Panc1 (cell line): ENCODE measurements around the gene ART5. TPM values are rescaled to one million over a fixed set of nuclear protein-coding genes. Genes with fewer than 3 reads are reported as not detected.

ENCODE experiments used
- ATAC-seq: fragments of 200-7000 bp; cut with Tn5 transposase; 2 replicates; pipeline ENCODE4 v1.9.1; 2020; ENCODE audit warnings: mild to moderate bottlenecking, moderate library complexity
- BruUV-seq: library from RNA; stranded (reverse); fragments of 400-500 nt; replicated peaks from 2 replicates; lab custom pipeline; 2021; lab: Mats Ljungman, UMichigan
- CTCF ChIA-PET: fragments of 300-600 bp; sonication (Branson Sonifier 250); formaldehyde crosslinking; loops from one replicate; lab custom pipeline; 2022; ENCODE audit warnings: antibody characterized with exemption; lab: Charles Lee
- POLR2A ChIA-PET: fragments of 300-600 bp; sonication (Branson Sonifier 250); formaldehyde crosslinking; loops from one replicate; lab custom pipeline; 2022; ENCODE audit warnings: antibody characterized with exemption; lab: Charles Lee
- DNase-seq: peaks from one replicate; pipeline ENCODE4 v3.0.0-alpha.2; 2010; ENCODE audit warnings: low read depth, low spot score
- H3K27ac ChIP-seq: 2 replicates; pipeline ENCODE4 v1.5.1; 2011; ENCODE audit warnings: mild to moderate bottlenecking, low read length, inconsistent platforms
- H3K27me3 ChIP-seq: fragments of 200-500 bp; sonication (Bioruptor generic); 2 replicates; pipeline ENCODE4 v1.6.0; 2014; ENCODE audit warnings: low read length, inconsistent platforms; ENCODE audit not compliant: control insufficient read depth, insufficient read depth
- H3K36me3 ChIP-seq: fragments of 200-500 bp; sonication (Bioruptor generic); 2 replicates; pipeline ENCODE4 v1.5.1; 2014; ENCODE audit warnings: inconsistent platforms, mild to moderate bottlenecking, low read length, moderate library complexity; ENCODE audit not compliant: control insufficient read depth, insufficient read depth
- H3K4me1 ChIP-seq: 2 replicates; pipeline ENCODE4 v1.5.1; 2011; ENCODE audit warnings: inconsistent platforms, mild to moderate bottlenecking, low read length, moderate library complexity; ENCODE audit not compliant: control insufficient read depth, insufficient read depth
- H3K4me3 ChIP-seq, 2 experiments: 2 replicates each; pipeline ENCODE4 v1.5.1; 2011 to 2012; ENCODE audit warnings: low read depth in 2 of 2, low read length in 2 of 2, mild to moderate bottlenecking in 2 of 2, inconsistent platforms in 1 of 2, moderate library complexity in 1 of 2
- H3K9me3 ChIP-seq: fragments of 200-500 bp; sonication (Bioruptor generic); 2 replicates; pipeline ENCODE4 v1.5.1; 2014; ENCODE audit warnings: low read depth, mild to moderate bottlenecking, inconsistent platforms, low read length, moderate library complexity; ENCODE audit not compliant: control insufficient read depth, insufficient read depth
- POLR2AphosphoS5 ChIP-seq: IDR thresholded peaks from 2 replicates; pipeline ENCODE4 v1.6.1; 2012; ENCODE audit warnings: mild to moderate bottlenecking, low read depth, low read length, moderate library complexity
- SIN3A ChIP-seq: IDR thresholded peaks from 2 replicates; pipeline ENCODE4 v1.6.1; 2012; ENCODE audit warnings: low read depth, mild to moderate bottlenecking, low read length, moderate library complexity, borderline replicate concordance; ENCODE audit not compliant: insufficient read depth
- TCF7L2 ChIP-seq: IDR thresholded peaks from 2 replicates; pipeline ENCODE4 v1.6.1; 2011; ENCODE audit warnings: mild to moderate bottlenecking, low read depth, low read length, inconsistent platforms
- in situ Hi-C: cut with HindIII; loops from 2 replicates; pipeline ENCODE4 v1.10.0; 2016; ENCODE audit warnings: low sequenced_read_pairs, low pct_unique_long_range_greater_than_20kb
- intact Hi-C: fragments of 100-400 bp; cut with micrococcal nuclease; formaldehyde crosslinking; loops from one replicate; pipeline ENCODE4 v1.10.0; 2022; ENCODE audit not compliant: unreplicated experiment
- total RNA-seq: library from RNA; stranded (reverse); gene quantifications from one replicate; pipeline ENCODE4 v1.2.1, GENCODE V29; 2021; ENCODE audit not compliant: unreplicated experiment
- TF ChIP-seq, protein P1 (sequence below), 2 experiments: IDR thresholded peaks; 2 replicates each; pipeline ENCODE4 v1.6.1; 2011 to 2012; ENCODE audit warnings: low read depth in 2 of 2, control low read depth in 1 of 2, low read length in 1 of 2, mild to moderate bottlenecking in 1 of 2, moderate library complexity in 1 of 2; ENCODE audit not compliant: insufficient read depth in 1 of 2
- TF ChIP-seq, protein P2 (sequence below): fragments of 450-650 bp; IDR thresholded peaks from 2 replicates; pipeline ENCODE4 v1.5.1; 2017; ENCODE audit warnings: mild to moderate bottlenecking

The ART5 gene
- total RNA-seq, 1 experiment from 2014 or later: 12.8 TPM

DNA sequence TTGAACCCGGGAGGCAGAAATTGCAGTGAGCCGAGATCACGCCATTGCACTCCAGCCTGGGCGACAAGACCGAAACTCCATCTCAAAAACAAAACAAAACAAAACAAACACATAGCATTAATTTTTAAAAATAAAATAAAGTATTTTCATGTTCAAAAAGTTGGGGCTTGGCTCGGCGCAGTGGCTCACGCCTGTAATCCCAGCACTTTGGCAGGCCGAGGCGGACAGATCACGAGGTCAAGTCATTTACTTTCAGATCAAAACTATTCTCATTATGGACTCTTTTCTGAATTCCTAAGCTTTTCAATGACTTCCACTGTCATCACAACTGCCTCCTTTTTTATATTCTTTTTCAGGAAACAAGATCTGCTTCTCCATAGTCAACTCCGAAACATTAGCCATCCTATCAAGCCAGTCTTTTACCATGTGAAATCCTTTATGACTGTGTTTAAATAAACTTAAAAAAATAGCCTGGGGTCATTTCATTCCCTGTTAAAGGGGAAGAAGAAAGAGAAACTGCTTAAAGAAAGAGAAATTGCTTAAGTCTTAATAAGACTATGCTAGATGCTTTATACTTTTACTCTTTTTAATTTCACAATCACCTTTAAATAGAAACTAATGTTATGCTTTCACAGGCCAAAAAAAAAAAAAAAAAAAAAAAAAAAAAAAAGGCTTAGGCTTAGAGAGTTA lies 42.5 kb upstream of the ART5 start:
- POLR2A ChIA-PET: interaction anchor here (0.6 kb wide), 2 partner anchors 41 to 62 kb away, joined by 4 to 6 read pairs; no protein-coding TSS in a partner anchor

DNA sequence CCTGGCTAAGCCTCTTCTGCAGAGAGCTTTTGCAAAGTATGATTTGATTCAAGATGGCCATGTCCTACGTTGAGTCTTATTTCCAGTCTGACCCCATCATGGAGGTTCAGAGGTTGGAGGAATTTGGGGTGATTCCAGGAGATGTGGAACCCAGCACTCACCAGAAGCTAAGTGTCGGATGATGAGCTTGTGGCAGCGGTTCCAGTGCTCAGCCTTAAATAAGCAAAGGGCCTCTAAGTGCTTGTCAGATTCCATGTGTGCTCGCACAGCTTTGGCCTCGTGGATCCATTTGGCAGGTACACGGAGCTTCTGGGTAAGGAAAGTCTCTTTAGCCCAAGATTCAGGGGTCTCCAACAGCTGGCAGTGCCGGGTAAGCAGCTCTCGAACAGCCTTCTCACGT lies 41.2 kb upstream of the ART5 start:
- Histone ChIP-seq H3K27me3 (no peaks in the 10 kb centered on the region), H3K4me1 (no peaks in the 10 kb centered on the region), H3K36me3 (peaks cover 78% of the 10 kb centered on the region), H3K27ac (no peak overlapping the region), H3K9me3 (no peaks in the 10 kb centered on the region), H3K4me3 (no peak overlapping the region)
- POLR2A ChIA-PET: no interaction called here
- no TSS peak for BruUV-seq
- no peak for DNase-seq
- no peak for ATAC-seq
- in situ Hi-C loops: loop anchor here (5.0 to 10.0 kb wide), 3 partner anchors 39 to 422 kb away; no protein-coding TSS in a partner anchor
- CTCF ChIA-PET: no interaction called here
- intact Hi-C loops: no loop called here
- TF ChIP-seq SIN3A (no peak), POLR2AphosphoS5 (no peak), TCF7L2 (no peak)
- TF ChIP-seq, protein P1, sequence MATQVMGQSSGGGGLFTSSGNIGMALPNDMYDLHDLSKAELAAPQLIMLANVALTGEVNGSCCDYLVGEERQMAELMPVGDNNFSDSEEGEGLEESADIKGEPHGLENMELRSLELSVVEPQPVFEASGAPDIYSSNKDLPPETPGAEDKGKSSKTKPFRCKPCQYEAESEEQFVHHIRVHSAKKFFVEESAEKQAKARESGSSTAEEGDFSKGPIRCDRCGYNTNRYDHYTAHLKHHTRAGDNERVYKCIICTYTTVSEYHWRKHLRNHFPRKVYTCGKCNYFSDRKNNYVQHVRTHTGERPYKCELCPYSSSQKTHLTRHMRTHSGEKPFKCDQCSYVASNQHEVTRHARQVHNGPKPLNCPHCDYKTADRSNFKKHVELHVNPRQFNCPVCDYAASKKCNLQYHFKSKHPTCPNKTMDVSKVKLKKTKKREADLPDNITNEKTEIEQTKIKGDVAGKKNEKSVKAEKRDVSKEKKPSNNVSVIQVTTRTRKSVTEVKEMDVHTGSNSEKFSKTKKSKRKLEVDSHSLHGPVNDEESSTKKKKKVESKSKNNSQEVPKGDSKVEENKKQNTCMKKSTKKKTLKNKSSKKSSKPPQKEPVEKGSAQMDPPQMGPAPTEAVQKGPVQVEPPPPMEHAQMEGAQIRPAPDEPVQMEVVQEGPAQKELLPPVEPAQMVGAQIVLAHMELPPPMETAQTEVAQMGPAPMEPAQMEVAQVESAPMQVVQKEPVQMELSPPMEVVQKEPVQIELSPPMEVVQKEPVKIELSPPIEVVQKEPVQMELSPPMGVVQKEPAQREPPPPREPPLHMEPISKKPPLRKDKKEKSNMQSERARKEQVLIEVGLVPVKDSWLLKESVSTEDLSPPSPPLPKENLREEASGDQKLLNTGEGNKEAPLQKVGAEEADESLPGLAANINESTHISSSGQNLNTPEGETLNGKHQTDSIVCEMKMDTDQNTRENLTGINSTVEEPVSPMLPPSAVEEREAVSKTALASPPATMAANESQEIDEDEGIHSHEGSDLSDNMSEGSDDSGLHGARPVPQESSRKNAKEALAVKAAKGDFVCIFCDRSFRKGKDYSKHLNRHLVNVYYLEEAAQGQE (IDR thresholded peaks at IDR 0.05; ENCODE audit: insufficient read depth in 1 of 2, low read depth in 2 of 2, low read length in 1 of 2): no peak
- TF ChIP-seq, protein P2, sequence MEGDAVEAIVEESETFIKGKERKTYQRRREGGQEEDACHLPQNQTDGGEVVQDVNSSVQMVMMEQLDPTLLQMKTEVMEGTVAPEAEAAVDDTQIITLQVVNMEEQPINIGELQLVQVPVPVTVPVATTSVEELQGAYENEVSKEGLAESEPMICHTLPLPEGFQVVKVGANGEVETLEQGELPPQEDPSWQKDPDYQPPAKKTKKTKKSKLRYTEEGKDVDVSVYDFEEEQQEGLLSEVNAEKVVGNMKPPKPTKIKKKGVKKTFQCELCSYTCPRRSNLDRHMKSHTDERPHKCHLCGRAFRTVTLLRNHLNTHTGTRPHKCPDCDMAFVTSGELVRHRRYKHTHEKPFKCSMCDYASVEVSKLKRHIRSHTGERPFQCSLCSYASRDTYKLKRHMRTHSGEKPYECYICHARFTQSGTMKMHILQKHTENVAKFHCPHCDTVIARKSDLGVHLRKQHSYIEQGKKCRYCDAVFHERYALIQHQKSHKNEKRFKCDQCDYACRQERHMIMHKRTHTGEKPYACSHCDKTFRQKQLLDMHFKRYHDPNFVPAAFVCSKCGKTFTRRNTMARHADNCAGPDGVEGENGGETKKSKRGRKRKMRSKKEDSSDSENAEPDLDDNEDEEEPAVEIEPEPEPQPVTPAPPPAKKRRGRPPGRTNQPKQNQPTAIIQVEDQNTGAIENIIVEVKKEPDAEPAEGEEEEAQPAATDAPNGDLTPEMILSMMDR: no peak

More for the DNA sequence above, 42.5 kb upstream of the ART5 start:
- CTCF ChIA-PET: no interaction called here
- Histone ChIP-seq H3K4me3 (no peak overlapping the region), H3K27ac (no peak overlapping the region), H3K4me1 (no peaks in the 10 kb centered on the region), H3K9me3 (no peaks in the 10 kb centered on the region), H3K27me3 (no peaks in the 10 kb centered on the region), H3K36me3 (peaks cover 67% of the 10 kb centered on the region)
- DNase-seq (no peak), ATAC-seq (no peak)
- in situ Hi-C loops (loop anchor here (5.0 to 10.0 kb wide), 3 partner anchors 38 to 421 kb away; no protein-coding TSS in a partner anchor), intact Hi-C loops (no loop called here)
- BruUV-seq: TSS peak; percentile 68
- TF ChIP-seq TCF7L2: no peak
- no peak for TF ChIP-seq POLR2AphosphoS5

DNA sequence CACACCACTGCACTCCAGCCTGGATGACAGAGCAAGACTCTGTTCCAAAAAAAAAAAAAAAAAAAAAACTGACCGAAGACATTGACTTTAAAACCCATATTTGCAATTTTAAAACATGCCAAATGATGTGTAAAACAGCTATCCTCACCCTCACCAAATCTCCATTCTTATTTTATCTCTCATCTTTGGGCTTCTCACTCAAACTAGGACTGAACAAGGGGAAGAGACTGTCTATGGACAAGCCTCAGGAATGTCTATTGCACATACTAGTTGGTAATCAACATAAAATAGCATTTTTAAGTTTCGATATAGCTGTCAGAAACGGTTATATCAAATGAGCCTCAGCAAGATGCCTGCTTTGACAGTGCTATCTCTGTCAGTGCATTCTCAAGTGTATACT lies 37.3 kb upstream of the ART5 start:
- TF ChIP-seq POLR2AphosphoS5 (no peak), SIN3A (no peak)
- TF ChIP-seq, protein P1 (IDR thresholded peaks at IDR 0.05; ENCODE audit: insufficient read depth in 1 of 2, low read depth in 2 of 2, low read length in 1 of 2): no peak
- TF ChIP-seq, protein P2: no peak
- Histone ChIP-seq H3K4me1 (no peaks in the 10 kb centered on the region), H3K9me3 (no peaks in the 10 kb centered on the region), H3K36me3 (peaks cover 75% of the 10 kb centered on the region), H3K27ac (no peak overlapping the region), H3K4me3 (no peak overlapping the region), H3K27me3 (no peaks in the 10 kb centered on the region)
- BruUV-seq: no TSS peak
- intact Hi-C loops: no loop called here
- ATAC-seq (no peak), DNase-seq (no peak)
- in situ Hi-C loops: no loop called here
- ChIA-PET POLR2A (interaction anchor here (0.6 kb wide), 1 partner anchor 15 kb away, joined by 5 read pairs; no protein-coding TSS in a partner anchor), CTCF (no interaction called here)
